ENCODE data around the gene KCNJ10.

The KCNJ10 gene

GRCh38 chr1:159951016-159951415 lies 118.9 kb downstream of the KCNJ10 start:
- in situ Hi-C loops (cut with HindIII; ENCODE audit: low sequenced_read_pairs), result no loop called here
- DNase-seq (ENCODE audit: low read depth, low spot score), result no peak
- no peak overlapping the region for H3K4me3 ChIP-seq (ENCODE audit: low read depth, low read length)
- no peak for TF ChIP-seq CTCF (IDR thresholded peaks at IDR 0.05; ENCODE audit: low read depth, low read length)

- no peak for TF ChIP-seq CTCF (IDR thresholded peaks at IDR 0.05; ENCODE audit: low read depth, low read length)
- H3K4me3 ChIP-seq (ENCODE audit: low read depth, low read length), result no peak overlapping the region
- in situ Hi-C loops (cut with HindIII; ENCODE audit: low sequenced_read_pairs), result no loop called here
- no peak for DNase-seq (ENCODE audit: low read depth, low spot score)
Measured at GRCh38 chr1:159949981-159950381, 120.0 kb downstream of the KCNJ10 start.

- TF ChIP-seq CTCF (IDR thresholded peaks at IDR 0.05; ENCODE audit: low read depth, low read length), result no peak
- H3K4me3 ChIP-seq (ENCODE audit: low read depth, low read length), result no peak overlapping the region
- in situ Hi-C loops (cut with HindIII; ENCODE audit: low sequenced_read_pairs), result no loop called here
- DNase-seq (ENCODE audit: low read depth, low spot score), result no peak
Measured at GRCh38 chr1:159949123-159949522, 120.8 kb downstream of the KCNJ10 start.

All from astrocyte of the spinal cord (primary cell).